Uterus (tissue), 4 donors: Measurements from ENCODE around the gene SACM1L. TPM values are rescaled to one million over a fixed set of nuclear protein-coding genes. Genes with fewer than 3 reads are reported as not detected.

Source experiments
- DNase-seq, 2 donors: peaks; one replicate each; pipeline ENCODE4 v3.0.0-alpha.2; 2019 to 2020
- H3K27ac ChIP-seq, 2 donors: fragments of 200-600 bp; sonication (generic); 1 replicate in 1 of 2; 2 replicates in 1 of 2; pipeline ENCODE4 v1.5.1; 2016 to 2018
- H3K27me3 ChIP-seq, 2 donors: fragments of 200-600 bp; sonication (generic); one replicate each; pipeline ENCODE4 v1.5.1; 2018 to 2019; ENCODE audit warnings: control low read depth in 1 of 2
- H3K36me3 ChIP-seq, 2 donors: fragments of 200-600 bp; sonication (generic); one replicate each; pipeline ENCODE4 v1.5.1; 2019; ENCODE audit warnings: control low read depth in 1 of 2
- H3K4me1 ChIP-seq, 2 donors: fragments of 200-600 bp; sonication (generic); one replicate each; pipeline ENCODE4 v1.5.1; 2018 to 2019; ENCODE audit warnings: control low read depth in 1 of 2
- H3K4me3 ChIP-seq, 2 donors: fragments of 200-600 bp; sonication (generic); 1 replicate in 1 of 2; 2 replicates in 1 of 2; pipeline ENCODE4 v1.5.1; 2018 to 2019; ENCODE audit warnings: mild to moderate bottlenecking in 1 of 2
- H3K9me3 ChIP-seq, 2 donors: fragments of 200-600 bp; sonication (generic); one replicate each; pipeline ENCODE4 v1.5.1; 2019; ENCODE audit warnings: control low read depth in 1 of 2
- POLR2A ChIP-seq, 2 donors: fragments of 450-650 bp; IDR thresholded peaks; one replicate each; pipeline ENCODE4 v1.6.1; 2016; ENCODE audit warnings: antibody characterized with exemption in 2 of 2, mild to moderate bottlenecking in 1 of 2, moderate library complexity in 1 of 2
- intact Hi-C: fragments of 100-400 bp; cut with DNase I; formaldehyde crosslinking; loops from one replicate; pipeline ENCODE4 v1.15.1; 2023; ENCODE audit warnings: low total_unique reads
- total RNA-seq, 4 donors: library from RNA; depleted of rRNA in 3 of 4; stranded (reverse); fragments of >200 nt in 3 of 4; gene quantifications; one replicate each; pipeline versions ENCODE4 v1.1.0 to v1.2.4, GENCODE V29; 2014 to 2023
- TF ChIP-seq, protein P1 (sequence below), 4 experiments: fragments of 200-600 bp in 2 of 4; fragments of 450-650 bp in 2 of 4; sonication (generic) in 2 of 4; IDR thresholded peaks; one replicate each; pipeline ENCODE4 v1.5.1; 2016 to 2019; ENCODE audit warnings: antibody characterized with exemption in 4 of 4, mild to moderate bottlenecking in 2 of 4, moderate library complexity in 1 of 4
- donor health status: DM: yes; HTN: yes; CAD: no.

Gene SACM1L
- total RNA-seq, 4 donors from 2014 or later = 24.3 to 83.0 (median 68.7) TPM

DNA sequence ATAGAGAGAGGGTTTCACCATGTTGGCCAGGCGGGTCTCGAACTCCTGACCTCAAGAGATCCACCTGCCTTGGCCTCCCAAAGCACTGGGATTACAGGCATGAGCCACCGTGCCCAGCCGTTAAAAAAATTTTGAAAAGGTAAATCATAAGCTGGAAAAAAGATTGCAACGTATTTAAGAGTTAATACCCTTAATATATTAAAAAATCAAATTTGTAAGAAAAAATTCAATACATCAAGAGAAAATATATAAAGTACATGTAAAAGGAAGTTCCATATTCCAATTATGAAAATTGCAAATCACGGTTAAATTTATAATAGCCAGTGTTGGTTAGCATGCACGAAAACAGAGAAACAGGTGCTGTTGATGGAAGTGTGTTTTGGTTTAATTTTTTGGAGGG lies 2.3 kb upstream of the SACM1L start:
- TF ChIP-seq, protein P1, sequence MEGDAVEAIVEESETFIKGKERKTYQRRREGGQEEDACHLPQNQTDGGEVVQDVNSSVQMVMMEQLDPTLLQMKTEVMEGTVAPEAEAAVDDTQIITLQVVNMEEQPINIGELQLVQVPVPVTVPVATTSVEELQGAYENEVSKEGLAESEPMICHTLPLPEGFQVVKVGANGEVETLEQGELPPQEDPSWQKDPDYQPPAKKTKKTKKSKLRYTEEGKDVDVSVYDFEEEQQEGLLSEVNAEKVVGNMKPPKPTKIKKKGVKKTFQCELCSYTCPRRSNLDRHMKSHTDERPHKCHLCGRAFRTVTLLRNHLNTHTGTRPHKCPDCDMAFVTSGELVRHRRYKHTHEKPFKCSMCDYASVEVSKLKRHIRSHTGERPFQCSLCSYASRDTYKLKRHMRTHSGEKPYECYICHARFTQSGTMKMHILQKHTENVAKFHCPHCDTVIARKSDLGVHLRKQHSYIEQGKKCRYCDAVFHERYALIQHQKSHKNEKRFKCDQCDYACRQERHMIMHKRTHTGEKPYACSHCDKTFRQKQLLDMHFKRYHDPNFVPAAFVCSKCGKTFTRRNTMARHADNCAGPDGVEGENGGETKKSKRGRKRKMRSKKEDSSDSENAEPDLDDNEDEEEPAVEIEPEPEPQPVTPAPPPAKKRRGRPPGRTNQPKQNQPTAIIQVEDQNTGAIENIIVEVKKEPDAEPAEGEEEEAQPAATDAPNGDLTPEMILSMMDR (IDR thresholded peaks at IDR 0.05) = no peak
- TF ChIP-seq POLR2A (IDR thresholded peaks at IDR 0.05) = no peak
- H3K27me3 ChIP-seq = no peaks in the 10 kb centered on the region
- H3K4me3 ChIP-seq = no peak overlapping the region
- no peak overlapping the region for H3K27ac ChIP-seq
- no peaks in the 10 kb centered on the region for H3K36me3 ChIP-seq
- no peak for DNase-seq
- no peaks in the 10 kb centered on the region for H3K4me1 ChIP-seq
- no peaks in the 10 kb centered on the region for H3K9me3 ChIP-seq
- intact Hi-C loops = no loop called here

DNA sequence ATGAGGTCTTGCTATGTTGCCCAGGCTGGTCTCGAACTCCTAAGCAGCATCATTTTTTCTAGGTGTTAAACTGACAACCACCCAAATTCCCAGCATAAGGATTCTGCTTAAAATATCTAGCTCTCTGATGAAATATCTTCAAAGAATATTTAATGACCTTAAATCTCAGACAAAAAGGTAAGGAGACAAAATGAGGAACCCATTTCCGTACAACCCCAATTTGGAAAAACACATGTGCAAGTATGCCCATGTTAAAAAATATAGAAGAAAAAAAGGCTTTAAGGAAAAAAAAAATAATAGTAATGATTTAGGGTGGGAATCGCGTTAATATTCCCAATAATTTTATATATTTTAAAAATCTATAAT lies 1.4 kb upstream of the SACM1L start:
- Histone ChIP-seq H3K4me3 (peak overlapping the region; percentile 84 to 91), H3K27ac (peak overlapping the region; percentile 86 to 92), H3K4me1 (no peaks in the 10 kb centered on the region), H3K36me3 (no peaks in the 10 kb centered on the region), H3K27me3 (no peaks in the 10 kb centered on the region), H3K9me3 (no peaks in the 10 kb centered on the region)
- TF ChIP-seq, protein P1 (IDR thresholded peaks at IDR 0.05) = no peak
- TF ChIP-seq POLR2A (IDR thresholded peaks at IDR 0.05) = no peak
- DNase-seq = no peak
- intact Hi-C loops = no loop called here

DNA sequence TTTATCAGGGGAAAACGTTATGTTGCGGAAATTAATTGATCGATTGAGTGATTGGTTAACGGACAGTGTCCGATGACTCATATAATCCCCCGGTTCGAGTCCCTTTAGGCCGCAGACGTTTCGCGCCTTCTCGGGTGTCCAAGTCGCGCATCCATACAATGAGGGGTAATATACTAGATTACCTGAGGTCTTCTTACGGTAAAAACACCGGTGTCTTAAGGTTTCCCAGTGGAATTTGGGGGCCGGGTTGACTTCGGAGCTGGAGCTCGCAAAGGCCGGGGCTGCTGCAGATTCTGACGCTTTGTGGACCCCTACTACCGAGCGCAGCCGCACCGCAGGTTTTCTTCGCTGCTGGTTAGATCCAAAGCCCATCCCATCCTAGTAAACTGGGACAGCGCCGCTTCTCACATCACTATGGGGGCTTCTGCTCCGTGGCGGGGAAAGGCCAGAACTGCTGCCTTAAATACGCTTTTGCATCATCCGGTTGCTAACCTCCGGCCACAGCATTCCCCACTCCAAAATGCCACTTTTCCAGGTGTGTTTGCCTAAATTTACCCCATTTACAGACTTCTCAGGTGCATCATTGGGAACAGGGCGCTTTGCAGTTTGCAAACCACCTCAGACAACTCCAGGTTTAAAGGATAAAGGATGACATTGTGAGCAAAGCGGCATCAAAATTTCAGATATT lies 858 bp upstream of the SACM1L start:
- Histone ChIP-seq H3K4me3 (peak overlapping the region; percentile 84 to 91), H3K4me1 (no peaks in the 10 kb centered on the region), H3K9me3 (no peaks in the 10 kb centered on the region), H3K36me3 (no peaks in the 10 kb centered on the region), H3K27ac (peak overlapping the region; percentile 86 to 92), H3K27me3 (no peaks in the 10 kb centered on the region)
- TF ChIP-seq POLR2A (IDR thresholded peaks at IDR 0.05) = no peak
- TF ChIP-seq, protein P1 (IDR thresholded peaks at IDR 0.05) = no peak
- intact Hi-C loops = no loop called here
- peak; percentile 42 to 49 for DNase-seq

DNA sequence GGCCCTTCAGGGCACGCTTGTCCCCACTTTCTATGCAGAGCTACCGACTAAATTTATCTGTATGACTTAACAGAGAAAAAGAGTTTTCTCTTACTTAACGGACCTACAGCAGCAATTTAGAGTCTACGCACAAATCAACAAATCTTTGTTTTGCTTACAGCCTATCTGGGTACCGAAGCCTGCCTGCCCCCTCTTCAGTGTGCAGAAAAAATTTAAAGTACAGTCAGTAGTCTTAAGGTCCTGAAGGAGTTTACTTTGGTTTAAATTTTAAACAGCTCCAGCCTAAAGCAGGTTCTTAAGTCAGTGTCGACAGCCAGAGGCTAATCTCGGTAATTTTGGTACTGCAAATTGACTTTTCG lies 570 bp downstream of the SACM1L start:
- Histone ChIP-seq H3K36me3 (no peaks in the 10 kb centered on the region), H3K27me3 (no peaks in the 10 kb centered on the region), H3K4me1 (no peaks in the 10 kb centered on the region), H3K4me3 (peak overlapping the region; percentile 84 to 91), H3K27ac (peak overlapping the region; percentile 86 to 92), H3K9me3 (no peaks in the 10 kb centered on the region)
- TF ChIP-seq POLR2A (IDR thresholded peaks at IDR 0.05) = no peak
- TF ChIP-seq, protein P1 (IDR thresholded peaks at IDR 0.05) = no peak
- intact Hi-C loops = no loop called here
- DNase-seq = no peak

DNA sequence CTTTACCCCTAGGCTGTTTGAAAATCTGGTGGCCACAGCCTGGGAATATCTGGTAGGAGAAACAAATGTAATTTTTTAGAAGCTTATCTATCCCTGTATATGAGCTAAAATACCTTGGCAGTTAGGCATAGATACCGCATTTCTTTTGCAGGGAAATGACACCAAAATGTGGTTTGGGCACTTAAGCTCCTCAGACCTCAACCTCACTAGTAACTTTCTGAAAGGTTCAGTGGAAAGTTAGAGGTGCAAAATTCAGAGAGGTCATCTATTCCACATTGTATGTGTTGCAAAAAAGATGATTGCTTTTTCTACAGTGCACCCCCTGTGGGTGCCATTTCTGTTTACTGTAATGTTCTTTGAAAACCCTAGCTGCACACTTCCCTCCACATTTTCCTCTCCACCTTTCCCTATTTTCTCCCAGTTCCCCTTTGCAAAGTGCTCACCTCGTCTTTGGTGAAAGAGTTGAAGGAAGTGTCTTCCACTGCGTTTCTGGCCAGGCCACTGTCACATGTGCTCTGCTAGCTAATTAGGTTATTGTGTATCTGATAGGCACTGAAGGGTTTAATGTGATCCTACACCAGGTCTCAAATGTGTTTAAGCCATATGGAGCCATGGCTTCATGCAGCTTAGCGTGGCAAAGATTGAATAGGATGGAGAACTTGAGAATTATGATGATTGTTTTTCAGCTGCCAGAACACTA lies 1.3 kb downstream of the SACM1L start:
- Histone ChIP-seq H3K36me3 (no peaks in the 10 kb centered on the region), H3K27me3 (no peaks in the 10 kb centered on the region), H3K4me3 (peak overlapping the region; percentile 84 to 91), H3K27ac (peak overlapping the region; percentile 86 to 92), H3K4me1 (no peaks in the 10 kb centered on the region), H3K9me3 (no peaks in the 10 kb centered on the region)
- intact Hi-C loops = no loop called here
- TF ChIP-seq POLR2A (IDR thresholded peaks at IDR 0.05) = no peak
- TF ChIP-seq, protein P1 (IDR thresholded peaks at IDR 0.05) = no peak
- no peak for DNase-seq
